PC-9 (cell line): ENCODE results near the gene MOK. TPM values are rescaled to one million over a fixed set of nuclear protein-coding genes. Genes with fewer than 3 reads are reported as not detected.

Experiments
- Bru-seq: library from RNA; stranded (reverse); fragments of 400-500 nt; gene quantifications from one replicate; lab custom pipeline; 2021; lab: Mats Ljungman, UMichigan
- BruChase-seq, 2 experiments: library from RNA; stranded (reverse); fragments of 400-500 nt; gene quantifications; one replicate each; lab custom pipeline; 2021; lab: Mats Ljungman, UMichigan
- BruUV-seq: library from RNA; stranded (reverse); fragments of 400-500 nt; replicated peaks from 2 replicates; lab custom pipeline; 2021; lab: Mats Ljungman, UMichigan
- CTCF ChIA-PET: fragments of 300-600 bp; sonication (Branson Sonifier 250); formaldehyde crosslinking; loops from one replicate; lab custom pipeline; 2022; ENCODE audit warnings: antibody characterized with exemption; lab: Charles Lee
- POLR2A ChIA-PET: fragments of 300-600 bp; sonication (Branson Sonifier 250); formaldehyde crosslinking; loops from one replicate; lab custom pipeline; 2022; ENCODE audit warnings: antibody characterized with exemption; ENCODE audit not compliant: unreplicated experiment; lab: Charles Lee
- DNase-seq, 2 experiments: peaks; one replicate each; pipeline versions ENCODE4 v3.0.0 to v3.0.0-alpha.2; 2015 to 2022; ENCODE audit warnings: mixed read lengths in 1 of 2
- H2AFZ ChIP-seq: fragments of 200-600 bp; sonication (generic); 2 replicates; pipeline ENCODE4 v1.8.1; 2017; ENCODE audit warnings: antibody characterized with exemption
- H3F3A ChIP-seq: fragments of 200-600 bp; sonication (generic); 2 replicates; pipeline ENCODE4 v1.8.1; 2017; ENCODE audit warnings: antibody characterized with exemption, mild to moderate bottlenecking, low read depth; ENCODE audit not compliant: insufficient read depth
- H3K27ac ChIP-seq: fragments of 200-600 bp; sonication (generic); 2 replicates; pipeline ENCODE4 v1.6.1; 2016; ENCODE audit warnings: mixed run types
- H3K27me3 ChIP-seq: fragments of 200-600 bp; sonication (generic); 2 replicates; pipeline ENCODE4 v1.6.1; 2016; ENCODE audit warnings: low read depth, mixed run types; ENCODE audit not compliant: insufficient read depth
- H3K36me3 ChIP-seq: fragments of 200-600 bp; sonication (generic); 2 replicates; pipeline ENCODE4 v1.6.1; 2016; ENCODE audit warnings: low read depth, mixed run types
- H3K4me1 ChIP-seq: fragments of 200-600 bp; sonication (generic); replicated peaks from 2 replicates; pipeline ENCODE4 v1.6.1; 2016; ENCODE audit warnings: mixed run types; ENCODE audit not compliant: insufficient read depth
- H3K4me2 ChIP-seq: fragments of 200-600 bp; sonication (generic); 2 replicates; pipeline ENCODE4 v1.6.1; 2017; ENCODE audit warnings: mixed run types
- H3K4me3 ChIP-seq: fragments of 200-600 bp; sonication (generic); 2 replicates; pipeline ENCODE4 v1.6.1; 2016; ENCODE audit warnings: mixed run types
- H3K79me2 ChIP-seq: fragments of 200-600 bp; sonication (generic); 2 replicates; pipeline ENCODE4 v1.6.1; 2017; ENCODE audit warnings: low read depth, mixed run types
- H3K9me2 ChIP-seq: fragments of 200-600 bp; sonication (generic); 2 replicates; pipeline ENCODE4 v1.8.1; 2017; ENCODE audit warnings: mild to moderate bottlenecking; ENCODE audit not compliant: insufficient read depth
- H3K9me3 ChIP-seq: fragments of 200-600 bp; sonication (generic); 2 replicates; pipeline ENCODE4 v1.8.1; 2016; ENCODE audit warnings: low read depth; ENCODE audit not compliant: insufficient read depth
- H4K20me1 ChIP-seq: fragments of 200-600 bp; sonication (generic); 2 replicates; pipeline ENCODE4 v1.8.1; 2017; ENCODE audit not compliant: insufficient read depth
- EZH2 ChIP-seq: fragments of 200-600 bp; sonication (generic); IDR thresholded peaks from 2 replicates; pipeline ENCODE4 v1.8.0; 2017; ENCODE audit warnings: antibody characterized with exemption, low read depth
- intact Hi-C: fragments of 100-400 bp; cut with micrococcal nuclease; formaldehyde crosslinking; loops from one replicate; pipeline ENCODE4 v1.10.0; 2022; ENCODE audit not compliant: unreplicated experiment
- long read RNA-seq: library from polyadenylated mRNA; stranded (forward); transcript quantifications from one replicate; pipeline ENCODE4 v2.0.0, GENCODE V29; 2022
- total RNA-seq: library from RNA; stranded (reverse); gene quantifications from 2 replicates; pipeline ENCODE4 v1.2.3, GENCODE V29; 2021
- TF ChIP-seq, protein P1 (sequence below): fragments of 200-600 bp; sonication (generic); conservative IDR thresholded peaks from 2 replicates; pipeline ENCODE4 v1.6.1; 2017; ENCODE audit warnings: mixed run types, antibody characterized with exemption, mild to moderate bottlenecking, moderate library complexity

MOK gene, protein sequence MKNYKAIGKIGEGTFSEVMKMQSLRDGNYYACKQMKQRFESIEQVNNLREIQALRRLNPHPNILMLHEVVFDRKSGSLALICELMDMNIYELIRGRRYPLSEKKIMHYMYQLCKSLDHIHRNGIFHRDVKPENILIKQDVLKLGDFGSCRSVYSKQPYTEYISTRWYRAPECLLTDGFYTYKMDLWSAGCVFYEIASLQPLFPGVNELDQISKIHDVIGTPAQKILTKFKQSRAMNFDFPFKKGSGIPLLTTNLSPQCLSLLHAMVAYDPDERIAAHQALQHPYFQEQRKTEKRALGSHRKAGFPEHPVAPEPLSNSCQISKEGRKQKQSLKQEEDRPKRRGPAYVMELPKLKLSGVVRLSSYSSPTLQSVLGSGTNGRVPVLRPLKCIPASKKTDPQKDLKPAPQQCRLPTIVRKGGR
- 72.1 and 74.3 TPM in 2 replicates for total RNA-seq
- percentile 73 among the genes with signal in this experiment for Bru-seq, nascent RNA
- BruChase-seq, experiment 1, labeled RNA remaining after a 2-hour chase, result percentile 76 among the genes with signal in this experiment
- percentile 74 among the genes with signal in this experiment for BruChase-seq, experiment 2, labeled RNA remaining after a 6-hour chase
- long read RNA-seq, partial matches to known transcripts, result 18 of 103 reads
- long read RNA-seq, other reads (novel, unspliced or antisense), result 72 of 103 reads

DNA sequence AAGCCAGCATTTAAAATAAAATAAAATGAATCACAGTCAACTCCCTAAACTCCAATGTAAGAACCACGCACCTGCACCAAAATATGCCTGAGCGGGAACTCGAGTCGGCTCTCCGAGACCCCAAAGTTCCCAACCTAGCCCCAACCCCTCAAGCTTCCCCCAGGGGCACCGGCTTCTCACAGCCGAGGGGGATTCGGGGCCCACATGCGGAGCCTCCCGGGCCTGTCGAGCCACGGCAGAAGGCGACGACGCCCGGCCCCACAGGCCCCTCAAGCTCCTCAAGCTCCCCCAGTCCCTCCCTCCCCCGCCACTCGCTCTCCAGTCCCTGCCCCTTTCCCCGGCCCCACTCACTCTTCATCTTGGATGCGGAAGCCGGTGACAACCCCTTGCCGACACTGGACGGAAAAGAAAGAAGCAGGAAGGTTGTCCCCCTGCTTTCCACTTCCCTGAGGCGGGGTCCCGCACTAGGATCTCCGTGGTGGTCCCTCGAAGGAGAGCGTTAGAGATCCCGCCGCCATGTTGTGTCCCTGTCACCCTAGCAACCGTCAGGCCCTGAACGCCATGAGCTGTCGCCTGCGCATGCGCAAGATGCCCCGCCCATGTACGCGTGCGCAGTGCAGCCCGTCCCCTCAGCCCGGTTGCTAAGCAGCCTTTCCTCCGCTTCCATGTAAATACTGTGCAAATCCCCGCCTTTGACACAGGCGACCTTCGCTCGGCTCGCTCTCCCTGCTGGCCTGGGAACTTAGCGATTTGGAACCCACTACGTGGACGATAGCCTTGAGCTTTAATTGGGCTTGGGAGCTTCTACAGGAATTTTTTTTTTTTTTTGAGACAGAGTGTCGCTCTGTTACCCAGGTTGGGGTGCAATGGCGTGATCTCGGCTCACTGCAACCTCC is at the start of gene MOK:
Gene MOK, minus strand, starts transcription at position 554 of the 896 bp plus-strand sequence. Its CDS starts 196 bp downstream, at position 358.
- Histone ChIP-seq H3K4me2 (peak within 1 kb of the TSS; percentile 83), H3F3A (peaks cover 6% of the 10 kb centered on the region; the same call in 1 of the 2 replicates), H4K20me1 (no peaks in the 10 kb centered on the region), H2AFZ (peak within 1 kb of the TSS; percentile 86), H3K9me3 (no peaks in the 10 kb centered on the region), H3K4me3 (peak within 1 kb of the TSS; percentile 83), H3K4me1 (peaks cover 11% of the 10 kb centered on the region), H3K79me2 (peaks cover 43% of the 10 kb centered on the region), H3K27me3 (no peaks in the 10 kb centered on the region), H3K36me3 (no peaks in the 10 kb centered on the region), H3K9me2 (no peaks in the 10 kb centered on the region), H3K27ac (peak within 1 kb of the TSS; percentile 20; the same call in 1 of the 2 replicates)
- no peak for TF ChIP-seq EZH2
- TF ChIP-seq, protein P1, sequence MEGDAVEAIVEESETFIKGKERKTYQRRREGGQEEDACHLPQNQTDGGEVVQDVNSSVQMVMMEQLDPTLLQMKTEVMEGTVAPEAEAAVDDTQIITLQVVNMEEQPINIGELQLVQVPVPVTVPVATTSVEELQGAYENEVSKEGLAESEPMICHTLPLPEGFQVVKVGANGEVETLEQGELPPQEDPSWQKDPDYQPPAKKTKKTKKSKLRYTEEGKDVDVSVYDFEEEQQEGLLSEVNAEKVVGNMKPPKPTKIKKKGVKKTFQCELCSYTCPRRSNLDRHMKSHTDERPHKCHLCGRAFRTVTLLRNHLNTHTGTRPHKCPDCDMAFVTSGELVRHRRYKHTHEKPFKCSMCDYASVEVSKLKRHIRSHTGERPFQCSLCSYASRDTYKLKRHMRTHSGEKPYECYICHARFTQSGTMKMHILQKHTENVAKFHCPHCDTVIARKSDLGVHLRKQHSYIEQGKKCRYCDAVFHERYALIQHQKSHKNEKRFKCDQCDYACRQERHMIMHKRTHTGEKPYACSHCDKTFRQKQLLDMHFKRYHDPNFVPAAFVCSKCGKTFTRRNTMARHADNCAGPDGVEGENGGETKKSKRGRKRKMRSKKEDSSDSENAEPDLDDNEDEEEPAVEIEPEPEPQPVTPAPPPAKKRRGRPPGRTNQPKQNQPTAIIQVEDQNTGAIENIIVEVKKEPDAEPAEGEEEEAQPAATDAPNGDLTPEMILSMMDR, result no peak
- CTCF ChIA-PET, result interaction anchor here (0.6 to 0.9 kb wide), 2 partner anchors 9 to 165 kb away, joined by 3 to 11 read pairs; partner anchors contain the start of gene WDR20
- intact Hi-C loops, result no loop called here
- DNase-seq, result peak; percentile 94 to 96
- BruUV-seq, result no TSS peak
- POLR2A ChIA-PET, result interaction anchor here (0.5 to 0.8 kb wide), 7 partner anchors 9 to 289 kb away, joined by 3 to 8 read pairs (median 5); no protein-coding TSS in a partner anchor

DNA sequence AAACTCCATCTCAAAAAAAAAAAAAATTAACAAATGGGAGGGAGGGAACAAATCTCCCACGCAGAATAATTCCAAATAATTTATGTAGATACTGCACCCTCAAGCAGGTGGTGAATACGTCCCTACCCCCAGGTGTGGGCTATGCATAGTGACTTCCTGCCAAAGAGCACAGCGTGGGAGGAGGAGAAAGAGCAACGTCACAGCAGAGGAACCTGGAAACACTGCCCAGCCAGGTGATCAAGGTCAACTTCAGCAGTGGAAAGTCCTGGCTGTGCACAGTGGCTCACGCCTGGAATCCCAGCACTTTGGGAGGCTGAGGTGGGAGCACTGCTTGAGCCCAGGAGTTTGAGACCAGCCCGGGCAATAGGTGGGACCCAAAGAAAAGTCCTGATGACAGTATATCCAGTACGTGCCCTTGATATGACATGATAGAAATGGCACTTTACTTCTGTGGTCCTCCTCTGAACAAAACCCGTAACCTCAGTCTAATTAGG is 48.2 kb upstream of the MOK start:
- Histone ChIP-seq H3F3A (no peaks in the 10 kb centered on the region; the same call in 1 of the 2 replicates), H3K9me2 (no peaks in the 10 kb centered on the region), H4K20me1 (no peaks in the 10 kb centered on the region), H2AFZ (no peak overlapping the region), H3K27me3 (no peaks in the 10 kb centered on the region), H3K27ac (no peak overlapping the region), H3K4me3 (no peak overlapping the region), H3K4me2 (no peak overlapping the region), H3K79me2 (no peaks in the 10 kb centered on the region), H3K9me3 (no peaks in the 10 kb centered on the region), H3K36me3 (peaks cover 55% of the 10 kb centered on the region), H3K4me1 (no peaks in the 10 kb centered on the region)
- DNase-seq, result no peak
- TF ChIP-seq, protein P1, result no peak
- no peak for TF ChIP-seq EZH2
- intact Hi-C loops, result no loop called here
- CTCF ChIA-PET, result no interaction called here
- POLR2A ChIA-PET, result no interaction called here
- no TSS peak for BruUV-seq
